ENCODE results near the gene RPN1. TPM values are rescaled to one million over a fixed set of nuclear protein-coding genes. Genes with fewer than 3 reads are reported as not detected.

The RPN1 gene
- total RNA-seq, 1 donor from 2014 or later: 283 TPM

DNA sequence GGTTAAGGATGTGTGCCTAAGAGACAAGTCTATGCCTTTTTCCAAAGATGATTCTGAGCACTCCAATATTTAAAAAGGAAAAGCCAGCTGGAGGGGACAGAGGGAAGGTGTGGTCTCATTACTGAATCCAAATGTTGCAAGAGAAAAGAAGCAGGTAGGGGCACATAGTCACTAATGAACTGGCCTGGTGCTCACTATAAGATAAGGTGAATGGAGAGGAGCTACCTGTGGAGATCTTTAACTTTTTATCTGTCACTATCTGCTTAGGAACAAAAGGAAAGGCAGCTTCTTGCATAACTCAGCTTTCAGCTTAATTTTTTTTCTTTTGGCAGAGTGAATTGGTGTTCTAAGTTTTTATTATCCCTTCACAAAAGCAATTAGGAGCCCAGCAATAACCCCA lies 69.1 kb downstream of the RPN1 start:
- Histone ChIP-seq H3K27ac (ENCODE audit: low read depth, low read length) (no peak overlapping the region), H3K4me2 (ENCODE audit: low read length) (no peak overlapping the region), H3K79me2 (ENCODE audit: insufficient read depth, low read length) (no peaks in the 10 kb centered on the region), H3K36me3 (ENCODE audit: insufficient read depth, low read length) (no peaks in the 10 kb centered on the region), H2AFZ (ENCODE audit: low read depth, low read length) (no peak overlapping the region), H3K9ac (ENCODE audit: low read length) (no peak overlapping the region), H3K4me3 (ENCODE audit: insufficient read depth, low read depth, low read length) (no peak overlapping the region), H3K9me3 (ENCODE audit: insufficient read depth, low read depth, low read length) (peaks cover 2% of the 10 kb centered on the region), H4K20me1 (ENCODE audit: insufficient read depth, low read length) (no peaks in the 10 kb centered on the region), H3K27me3 (ENCODE audit: insufficient read depth, low read length) (no peaks in the 10 kb centered on the region), H3K4me1 (ENCODE audit: insufficient read depth, low read length) (no peaks in the 10 kb centered on the region)
- H3K9me3 Mint-ChIP-seq (ENCODE audit: unreplicated experiment): no peaks in the 10 kb centered on the region
- no peak overlapping the region for H3K4me3 Mint-ChIP-seq (ENCODE audit: unreplicated experiment)
- TF ChIP-seq, protein P1, sequence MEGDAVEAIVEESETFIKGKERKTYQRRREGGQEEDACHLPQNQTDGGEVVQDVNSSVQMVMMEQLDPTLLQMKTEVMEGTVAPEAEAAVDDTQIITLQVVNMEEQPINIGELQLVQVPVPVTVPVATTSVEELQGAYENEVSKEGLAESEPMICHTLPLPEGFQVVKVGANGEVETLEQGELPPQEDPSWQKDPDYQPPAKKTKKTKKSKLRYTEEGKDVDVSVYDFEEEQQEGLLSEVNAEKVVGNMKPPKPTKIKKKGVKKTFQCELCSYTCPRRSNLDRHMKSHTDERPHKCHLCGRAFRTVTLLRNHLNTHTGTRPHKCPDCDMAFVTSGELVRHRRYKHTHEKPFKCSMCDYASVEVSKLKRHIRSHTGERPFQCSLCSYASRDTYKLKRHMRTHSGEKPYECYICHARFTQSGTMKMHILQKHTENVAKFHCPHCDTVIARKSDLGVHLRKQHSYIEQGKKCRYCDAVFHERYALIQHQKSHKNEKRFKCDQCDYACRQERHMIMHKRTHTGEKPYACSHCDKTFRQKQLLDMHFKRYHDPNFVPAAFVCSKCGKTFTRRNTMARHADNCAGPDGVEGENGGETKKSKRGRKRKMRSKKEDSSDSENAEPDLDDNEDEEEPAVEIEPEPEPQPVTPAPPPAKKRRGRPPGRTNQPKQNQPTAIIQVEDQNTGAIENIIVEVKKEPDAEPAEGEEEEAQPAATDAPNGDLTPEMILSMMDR (IDR thresholded peaks at IDR 0.05; ENCODE audit: insufficient read depth, low read depth, low read length): no peak
- no peak for TF ChIP-seq EZH2 (IDR thresholded peaks at IDR 0.05; ENCODE audit: insufficient read depth, low read length)
- peaks cover 31% of the 10 kb centered on the region for H3K27me3 Mint-ChIP-seq (ENCODE audit: low read depth, unreplicated experiment)
- DNase-seq (ENCODE audit: low read depth) (no peak), FAIRE-seq (no peak)
- H3K4me1 Mint-ChIP-seq (ENCODE audit: low read depth, unreplicated experiment): peaks cover 2% of the 10 kb centered on the region
- no peaks in the 10 kb centered on the region for H3K36me3 Mint-ChIP-seq (ENCODE audit: low read depth, unreplicated experiment)
- no peak overlapping the region for H3K27ac Mint-ChIP-seq (ENCODE audit: unreplicated experiment)

DNA sequence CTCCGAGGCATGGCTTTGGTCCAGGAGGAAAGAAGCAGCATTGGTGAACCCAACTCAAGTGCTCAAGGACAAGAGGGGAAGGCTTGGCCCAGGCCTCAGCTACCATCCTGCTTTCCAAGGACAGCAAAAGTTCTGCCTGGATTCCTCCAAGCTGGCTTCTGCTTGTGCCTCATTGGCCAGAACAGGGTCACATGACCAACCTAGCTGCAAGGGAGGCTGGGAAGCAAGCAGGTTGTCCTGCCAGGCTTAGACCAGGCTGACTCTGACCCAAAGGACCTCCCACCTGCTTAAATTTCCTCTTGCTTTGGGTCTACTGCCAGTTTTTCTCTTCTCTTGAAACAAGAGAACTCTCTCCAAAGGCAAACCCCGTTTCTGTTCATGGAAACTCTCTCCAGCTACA lies 70.7 kb downstream of the RPN1 start:
- H3K27me3 Mint-ChIP-seq (ENCODE audit: low read depth, unreplicated experiment): peaks cover 35% of the 10 kb centered on the region
- DNase-seq (ENCODE audit: low read depth) (no peak), FAIRE-seq (no peak)
- H3K4me1 ChIP-seq (ENCODE audit: insufficient read depth, low read length): no peaks in the 10 kb centered on the region
- H3K9me3 Mint-ChIP-seq (ENCODE audit: unreplicated experiment): no peaks in the 10 kb centered on the region
- H3K79me2 ChIP-seq (ENCODE audit: insufficient read depth, low read length): no peaks in the 10 kb centered on the region
- no peak overlapping the region for H3K27ac ChIP-seq (ENCODE audit: low read depth, low read length)
- H4K20me1 ChIP-seq (ENCODE audit: insufficient read depth, low read length): no peaks in the 10 kb centered on the region
- no peaks in the 10 kb centered on the region for H3K36me3 Mint-ChIP-seq (ENCODE audit: low read depth, unreplicated experiment)
- no peak overlapping the region for H2AFZ ChIP-seq (ENCODE audit: low read depth, low read length)
- no peak overlapping the region for H3K4me3 Mint-ChIP-seq (ENCODE audit: unreplicated experiment)
- no peak for TF ChIP-seq EZH2 (IDR thresholded peaks at IDR 0.05; ENCODE audit: insufficient read depth, low read length)
- TF ChIP-seq, protein P1 (IDR thresholded peaks at IDR 0.05; ENCODE audit: insufficient read depth, low read depth, low read length): no peak
- H3K36me3 ChIP-seq (ENCODE audit: insufficient read depth, low read length): no peaks in the 10 kb centered on the region
- peaks cover 2% of the 10 kb centered on the region for H3K4me1 Mint-ChIP-seq (ENCODE audit: low read depth, unreplicated experiment)
- no peak overlapping the region for H3K27ac Mint-ChIP-seq (ENCODE audit: unreplicated experiment)
- H3K9me3 ChIP-seq (ENCODE audit: insufficient read depth, low read depth, low read length): peaks cover 2% of the 10 kb centered on the region
- no peak overlapping the region for H3K9ac ChIP-seq (ENCODE audit: low read length)
- no peak overlapping the region for H3K4me3 ChIP-seq (ENCODE audit: insufficient read depth, low read depth, low read length)
- no peak overlapping the region for H3K4me2 ChIP-seq (ENCODE audit: low read length)
- H3K27me3 ChIP-seq (ENCODE audit: insufficient read depth, low read length): no peaks in the 10 kb centered on the region

DNA sequence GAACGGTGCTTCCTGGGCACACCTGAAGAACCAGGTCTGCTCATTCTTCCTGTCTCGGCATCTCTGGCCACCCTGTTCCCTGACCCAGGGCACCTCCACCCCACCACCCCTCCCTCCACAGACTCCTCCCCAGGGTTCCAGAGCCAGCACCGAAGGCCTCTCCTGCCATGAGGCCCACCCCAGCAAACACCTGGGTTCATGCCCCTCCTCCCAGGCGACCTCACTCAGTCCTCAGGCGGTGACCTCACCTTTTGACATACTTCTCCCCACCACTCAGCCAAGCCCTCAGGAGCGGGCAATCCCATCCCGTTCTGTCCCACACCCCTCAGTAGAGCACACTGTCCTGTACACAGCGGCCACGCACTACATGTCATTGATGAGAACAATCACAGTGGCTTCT lies 72.3 kb downstream of the RPN1 start:
- Histone ChIP-seq H3K36me3 (ENCODE audit: insufficient read depth, low read length) (no peaks in the 10 kb centered on the region), H3K9ac (ENCODE audit: low read length) (no peak overlapping the region), H3K4me1 (ENCODE audit: insufficient read depth, low read length) (no peaks in the 10 kb centered on the region), H3K4me3 (ENCODE audit: insufficient read depth, low read depth, low read length) (no peak overlapping the region), H3K79me2 (ENCODE audit: insufficient read depth, low read length) (no peaks in the 10 kb centered on the region), H2AFZ (ENCODE audit: low read depth, low read length) (no peak overlapping the region), H3K4me2 (ENCODE audit: low read length) (no peak overlapping the region), H3K27ac (ENCODE audit: low read depth, low read length) (no peak overlapping the region), H3K9me3 (ENCODE audit: insufficient read depth, low read depth, low read length) (peaks cover 2% of the 10 kb centered on the region), H4K20me1 (ENCODE audit: insufficient read depth, low read length) (no peaks in the 10 kb centered on the region), H3K27me3 (ENCODE audit: insufficient read depth, low read length) (no peaks in the 10 kb centered on the region)
- Mint-ChIP-seq H3K36me3 (ENCODE audit: low read depth, unreplicated experiment) (no peaks in the 10 kb centered on the region), H3K27ac (ENCODE audit: unreplicated experiment) (no peak overlapping the region), H3K9me3 (ENCODE audit: unreplicated experiment) (no peaks in the 10 kb centered on the region), H3K27me3 (ENCODE audit: low read depth, unreplicated experiment) (peaks cover 35% of the 10 kb centered on the region), H3K4me1 (ENCODE audit: low read depth, unreplicated experiment) (peaks cover 2% of the 10 kb centered on the region), H3K4me3 (ENCODE audit: unreplicated experiment) (no peak overlapping the region)
- no peak for TF ChIP-seq EZH2 (IDR thresholded peaks at IDR 0.05; ENCODE audit: insufficient read depth, low read length)
- TF ChIP-seq, protein P1 (IDR thresholded peaks at IDR 0.05; ENCODE audit: insufficient read depth, low read depth, low read length): no peak
- DNase-seq (ENCODE audit: low read depth) (no peak), FAIRE-seq (no peak)

Measured in astrocyte (in vitro differentiated cells and primary cell).